GM21528 (cell line): ENCODE data around the gene CSRP3.

Experiments used
- ATAC-seq: cut with Tn5 transposase; IDR thresholded peaks from one replicate; pipeline ENCODE4 v1.9.1; 2021; ENCODE audit warnings: mild to moderate bottlenecking, moderate library complexity; ENCODE audit not compliant: unreplicated experiment, low FRiP score

The CSRP3 gene

DNA sequence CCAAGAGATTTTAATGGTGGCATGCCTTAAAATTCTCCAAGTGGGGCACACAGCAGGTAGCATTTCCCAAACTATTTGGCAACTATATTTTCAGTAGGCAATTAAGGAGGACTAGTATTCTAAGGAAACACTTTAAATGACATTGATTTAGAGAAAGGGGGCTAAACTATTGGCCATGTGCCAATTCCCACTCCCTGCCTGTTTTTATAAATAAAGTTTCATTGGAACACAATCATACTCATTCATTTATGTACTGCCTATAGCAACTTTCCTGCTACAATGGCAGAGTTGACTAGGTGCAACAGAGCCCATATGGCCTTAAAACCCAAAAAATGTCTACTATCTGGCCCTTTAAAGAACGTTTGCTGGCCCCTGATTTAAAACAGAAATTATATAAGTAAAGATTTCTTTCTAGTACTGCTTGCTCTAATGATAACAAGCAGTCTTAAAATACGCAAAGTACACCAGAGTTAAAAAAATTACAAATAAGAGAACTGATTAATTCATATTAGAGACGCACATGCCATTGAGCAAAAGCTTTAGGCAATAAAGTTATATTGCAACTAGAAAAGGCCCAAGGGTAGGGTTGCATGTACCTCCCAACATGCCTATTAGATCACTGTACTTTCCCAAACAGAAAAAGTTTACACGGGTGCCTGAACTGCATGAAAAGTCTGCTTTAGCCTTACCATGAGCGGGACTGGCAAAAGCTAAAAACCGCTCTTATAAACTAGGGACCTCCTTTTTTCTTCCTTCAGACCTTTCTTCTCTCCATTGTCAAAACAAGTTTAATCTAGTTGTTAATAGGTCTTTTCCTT, 24.8 kb upstream of the CSRP3 start:
- ATAC-seq: no peak

DNA sequence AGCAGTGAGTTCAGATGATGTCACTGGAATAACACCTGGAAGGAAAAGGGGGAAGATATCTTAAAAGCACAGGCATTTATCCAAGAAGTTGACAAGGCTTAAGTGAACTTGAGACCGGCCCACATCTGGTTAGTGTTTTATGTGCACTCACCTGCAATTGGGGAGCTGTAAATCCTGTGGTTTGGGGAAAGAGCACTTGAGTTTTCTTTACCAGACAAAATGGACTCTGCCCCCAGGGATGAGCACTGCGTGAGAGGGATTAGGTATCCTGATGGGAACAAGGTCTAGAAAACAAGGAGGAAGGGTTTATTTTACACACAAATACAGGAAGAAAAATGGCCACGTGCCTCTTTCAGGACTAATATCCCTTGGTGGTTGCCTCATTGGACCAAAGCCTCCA, 23.8 kb upstream of the CSRP3 start:
- ATAC-seq: no peak

DNA sequence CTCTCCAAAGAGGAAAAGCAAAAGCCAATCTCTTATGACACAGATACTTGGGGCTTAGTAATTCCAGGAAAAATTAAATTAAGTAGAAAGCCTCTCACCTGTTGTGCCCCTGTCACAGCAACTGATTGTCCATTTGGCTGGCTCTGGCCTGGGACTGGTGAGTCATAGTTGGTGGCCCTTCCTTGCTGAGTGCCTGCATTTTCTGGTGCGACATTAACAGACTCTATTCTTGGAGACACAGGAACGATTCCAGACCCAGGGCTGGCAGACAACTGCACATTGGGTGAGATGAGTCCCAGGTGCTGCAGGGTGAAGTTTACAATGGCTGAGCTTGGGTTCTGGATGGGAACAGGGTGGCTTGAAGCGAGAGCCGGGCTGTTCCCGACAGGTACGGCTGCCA, 23.3 kb upstream of the CSRP3 start:
- ATAC-seq: no peak

DNA sequence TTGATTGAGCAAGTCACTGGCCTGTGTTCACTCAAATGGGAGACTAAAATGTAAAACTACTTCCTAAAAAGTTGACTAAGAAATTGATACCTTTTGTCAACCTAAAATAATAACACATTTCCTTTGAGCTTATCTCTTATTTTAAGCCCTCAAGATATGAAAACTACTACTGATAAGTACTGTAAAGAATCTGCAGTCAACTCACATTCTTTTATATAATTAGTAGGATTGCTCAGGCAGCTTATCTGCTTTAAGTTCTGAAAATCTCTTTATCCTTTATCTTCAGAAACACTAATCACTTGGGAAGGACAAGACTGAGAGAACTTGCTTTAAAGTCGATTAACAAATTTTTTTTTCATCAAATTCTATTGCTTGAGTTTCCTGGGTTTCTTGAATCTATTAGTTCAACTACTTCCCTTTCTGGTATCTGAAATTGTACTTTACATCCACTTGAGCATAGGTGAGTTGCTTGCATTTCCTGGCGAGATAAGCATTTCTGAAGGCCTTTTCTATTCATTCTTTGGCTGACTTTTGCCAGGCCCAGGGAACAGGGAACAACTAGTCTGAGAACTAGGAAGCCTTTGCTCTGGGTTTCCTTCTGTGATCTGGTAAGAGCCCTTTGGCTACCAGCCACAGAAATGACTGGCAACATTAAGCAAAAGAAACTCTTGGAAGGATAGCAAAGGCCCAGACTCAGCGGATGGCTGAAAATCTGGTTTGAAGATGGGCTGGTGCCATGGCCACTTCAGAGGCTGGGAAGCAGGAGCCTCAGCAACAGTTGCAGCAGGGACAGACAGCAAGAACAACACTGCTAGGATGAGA, 19.3 kb upstream of the CSRP3 start:
- ATAC-seq: no peak

DNA sequence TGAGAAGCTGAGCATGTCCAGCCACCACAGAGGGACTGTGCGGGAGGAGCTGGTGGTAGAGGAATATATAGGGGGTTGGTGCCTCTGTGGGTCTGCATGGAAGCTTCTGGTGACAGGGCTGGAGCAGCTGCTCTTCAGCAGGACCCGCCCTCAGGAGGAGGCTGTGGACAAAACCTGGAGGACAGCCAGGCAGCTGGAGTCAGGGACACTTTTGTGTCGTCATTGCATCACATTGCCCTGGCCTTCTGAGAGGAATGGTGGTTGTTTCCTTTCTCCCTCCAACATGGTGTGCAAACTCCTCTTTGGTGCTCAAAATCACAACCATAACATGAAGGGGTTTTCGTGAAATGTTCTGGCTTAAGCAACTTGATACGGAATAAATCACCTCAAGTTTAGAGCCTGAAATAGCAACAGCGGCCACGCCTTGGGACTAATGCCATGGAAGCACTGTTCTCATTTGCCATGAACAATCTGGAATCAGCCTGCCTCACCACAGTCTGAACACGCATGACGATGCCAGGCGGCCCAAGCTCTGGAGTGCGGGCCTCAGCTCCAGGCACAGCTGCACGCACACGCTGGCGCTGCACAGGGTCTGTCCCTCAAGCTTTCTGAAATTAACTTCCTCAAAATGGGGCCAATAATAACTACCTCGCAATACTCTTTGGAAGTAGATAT, 17.1 kb upstream of the CSRP3 start:
- ATAC-seq: no peak

DNA sequence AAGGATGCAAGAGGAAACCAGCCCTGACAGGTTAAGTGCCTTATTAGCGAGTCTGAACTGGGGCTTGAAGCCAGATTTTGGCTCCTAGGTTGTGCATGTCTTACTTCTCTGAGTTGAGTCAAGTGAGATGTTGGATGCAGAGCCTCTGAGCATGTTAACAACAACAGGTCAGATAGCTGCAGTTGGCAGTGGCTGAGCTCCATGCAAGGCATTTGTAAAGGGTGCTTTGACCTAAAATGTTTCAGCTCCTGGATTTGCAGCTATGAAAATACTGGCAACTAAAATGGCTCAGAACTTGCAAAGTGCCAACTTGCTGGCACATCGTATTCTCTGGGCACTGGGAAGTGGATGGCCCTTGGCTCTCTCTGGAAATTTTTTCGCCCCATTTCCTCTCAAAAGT, 16.4 kb upstream of the CSRP3 start:
- no peak for ATAC-seq

DNA sequence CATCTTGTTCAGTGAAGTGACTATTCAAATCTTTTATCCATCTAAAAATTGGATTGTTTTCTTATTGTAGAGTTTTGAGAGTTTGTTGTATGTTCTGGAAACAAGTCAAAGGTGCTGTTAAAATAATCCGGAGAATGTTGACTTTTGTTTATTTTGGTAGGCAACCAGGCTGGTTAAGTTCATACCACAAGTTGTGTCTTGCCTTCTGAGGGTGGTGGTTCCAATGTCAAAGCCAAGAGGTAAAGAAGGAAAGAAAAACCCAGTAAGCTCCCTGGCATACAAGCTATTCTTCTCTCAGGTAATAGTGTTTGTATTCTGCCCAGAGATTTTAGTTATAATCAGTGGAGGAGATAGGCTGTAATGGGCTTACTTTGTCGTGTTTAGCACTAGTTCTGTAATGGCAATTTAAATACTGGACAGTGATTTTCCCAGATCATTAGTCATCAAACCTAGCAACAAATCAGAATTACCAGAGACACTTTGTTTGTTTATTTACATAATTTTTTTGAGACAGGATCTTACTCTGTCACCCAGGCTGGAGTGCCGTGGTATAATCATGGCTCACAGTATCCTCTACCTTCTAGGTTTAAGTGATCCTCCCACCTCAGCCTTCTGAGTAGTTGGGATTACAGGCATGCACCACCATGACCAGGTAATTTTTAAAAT, 15.1 kb upstream of the CSRP3 start:
- no peak for ATAC-seq

DNA sequence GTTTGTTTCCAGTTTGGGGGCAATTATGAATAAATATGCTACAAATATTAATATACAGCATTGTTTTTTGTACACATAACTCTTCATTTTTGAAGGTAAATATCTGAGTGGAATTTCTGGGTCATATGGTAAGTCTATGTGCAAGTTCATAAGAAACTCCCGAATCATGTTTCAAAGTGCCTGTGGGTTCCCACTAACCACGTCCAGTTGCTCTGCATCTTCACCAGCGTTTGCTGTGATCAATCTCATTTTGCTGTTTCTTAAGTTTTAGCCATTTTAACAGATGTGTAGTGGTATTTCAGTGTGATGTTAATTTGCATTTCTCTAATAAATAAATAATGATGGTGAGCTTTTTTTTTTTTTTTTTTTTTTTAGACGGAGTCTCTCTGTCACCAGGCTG, 14.2 kb upstream of the CSRP3 start:
- no peak for ATAC-seq

DNA sequence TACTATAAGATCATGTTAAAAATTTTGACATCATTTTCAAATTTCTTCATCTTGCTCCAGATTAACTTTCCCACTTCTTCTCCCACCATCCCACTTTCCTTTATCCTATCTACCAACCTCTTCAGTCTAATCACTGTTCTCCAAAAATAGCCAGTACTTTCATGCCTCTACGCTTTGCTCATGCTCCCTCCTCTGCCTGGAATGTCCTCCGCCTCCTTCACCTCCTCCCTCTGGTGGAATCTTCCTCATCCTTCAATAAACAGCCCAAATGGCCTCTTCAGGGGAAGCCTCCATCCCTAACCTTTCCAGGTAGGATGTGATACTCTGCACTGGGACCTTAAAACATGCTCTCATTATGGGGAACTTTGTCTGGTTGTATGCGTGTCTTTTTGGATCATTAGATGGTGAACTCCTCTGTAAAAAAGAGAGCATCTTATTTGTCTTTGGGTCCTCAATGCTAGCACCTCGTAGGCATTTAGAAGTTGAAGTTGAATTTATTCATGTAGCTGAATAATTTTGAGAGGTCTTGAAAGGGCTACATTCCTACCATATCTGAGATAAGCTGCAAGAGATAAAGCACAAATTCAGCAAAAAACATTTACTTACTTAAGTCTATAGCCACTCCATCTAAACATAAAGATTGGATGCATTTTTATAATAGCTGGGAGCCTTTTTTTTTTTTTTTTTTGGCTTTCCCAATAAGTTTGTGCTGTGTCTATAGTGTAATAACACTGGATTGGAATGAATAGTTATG, 8.0 kb upstream of the CSRP3 start:
- ATAC-seq: no peak

DNA sequence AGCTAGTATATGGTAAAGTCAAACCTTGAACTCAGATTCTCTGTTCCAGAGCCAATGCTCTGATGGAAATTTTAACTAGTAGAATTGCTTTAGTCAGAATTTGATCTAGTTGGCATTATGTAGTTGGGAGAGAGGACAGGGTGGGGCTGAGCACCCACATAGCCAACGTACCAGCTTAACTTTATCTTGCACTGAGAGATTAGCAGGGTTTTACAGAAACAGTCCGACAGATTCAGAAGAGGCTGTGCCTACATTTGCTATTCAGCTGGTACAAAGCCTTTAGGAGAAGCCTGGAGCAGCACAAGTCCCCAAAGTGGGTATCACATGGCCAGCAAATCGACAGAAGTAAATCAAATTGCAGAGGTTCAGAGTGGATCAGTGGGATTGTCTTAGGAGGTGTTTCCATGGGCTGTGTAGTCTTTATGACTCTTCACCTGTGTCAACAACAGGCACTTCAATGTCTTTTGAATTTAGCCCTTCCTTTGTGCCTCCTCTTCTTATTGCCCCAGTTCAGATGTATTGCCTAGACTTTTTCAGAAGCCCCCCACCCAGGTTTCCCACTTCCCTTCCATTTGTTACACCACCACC, 7.3 kb upstream of the CSRP3 start:
- ATAC-seq: no peak

DNA sequence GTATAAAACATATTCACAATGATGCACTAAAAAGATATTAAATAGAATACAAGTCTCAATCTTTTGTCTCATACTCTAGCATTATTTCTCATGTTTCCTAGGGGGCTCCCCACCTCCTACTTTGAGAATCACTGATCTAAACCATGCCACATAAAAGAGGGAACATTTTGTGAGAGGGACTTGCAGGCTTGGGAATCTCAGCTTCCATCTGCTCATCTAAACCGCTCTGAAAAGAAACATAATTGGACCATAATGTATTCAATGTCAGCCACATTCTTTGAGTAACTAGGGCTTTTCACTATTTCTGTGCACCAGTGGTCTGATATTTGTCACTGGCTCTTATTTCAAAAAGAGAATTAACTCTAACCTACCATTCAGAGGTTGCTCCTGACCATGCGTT, 6.4 kb upstream of the CSRP3 start:
- ATAC-seq: no peak

DNA sequence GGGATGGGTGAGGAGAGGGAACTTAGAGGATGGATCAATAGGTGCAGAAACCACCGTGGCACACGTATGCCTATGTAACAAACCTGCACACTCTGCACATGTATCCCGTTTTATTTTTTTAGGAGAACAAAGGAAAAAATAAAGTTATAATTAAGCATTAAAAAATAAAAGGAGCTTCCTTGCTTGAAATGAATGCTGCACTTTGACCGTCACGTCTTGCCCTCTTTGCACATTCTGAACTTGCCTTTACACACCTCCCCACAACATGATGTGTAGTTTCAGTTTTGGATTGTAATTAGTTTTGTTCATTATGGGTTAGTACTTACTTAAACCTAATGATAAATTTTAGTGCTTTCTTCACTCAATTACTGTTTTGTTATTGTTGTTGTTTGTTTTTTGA, 3.1 kb upstream of the CSRP3 start:
- no peak for ATAC-seq

DNA sequence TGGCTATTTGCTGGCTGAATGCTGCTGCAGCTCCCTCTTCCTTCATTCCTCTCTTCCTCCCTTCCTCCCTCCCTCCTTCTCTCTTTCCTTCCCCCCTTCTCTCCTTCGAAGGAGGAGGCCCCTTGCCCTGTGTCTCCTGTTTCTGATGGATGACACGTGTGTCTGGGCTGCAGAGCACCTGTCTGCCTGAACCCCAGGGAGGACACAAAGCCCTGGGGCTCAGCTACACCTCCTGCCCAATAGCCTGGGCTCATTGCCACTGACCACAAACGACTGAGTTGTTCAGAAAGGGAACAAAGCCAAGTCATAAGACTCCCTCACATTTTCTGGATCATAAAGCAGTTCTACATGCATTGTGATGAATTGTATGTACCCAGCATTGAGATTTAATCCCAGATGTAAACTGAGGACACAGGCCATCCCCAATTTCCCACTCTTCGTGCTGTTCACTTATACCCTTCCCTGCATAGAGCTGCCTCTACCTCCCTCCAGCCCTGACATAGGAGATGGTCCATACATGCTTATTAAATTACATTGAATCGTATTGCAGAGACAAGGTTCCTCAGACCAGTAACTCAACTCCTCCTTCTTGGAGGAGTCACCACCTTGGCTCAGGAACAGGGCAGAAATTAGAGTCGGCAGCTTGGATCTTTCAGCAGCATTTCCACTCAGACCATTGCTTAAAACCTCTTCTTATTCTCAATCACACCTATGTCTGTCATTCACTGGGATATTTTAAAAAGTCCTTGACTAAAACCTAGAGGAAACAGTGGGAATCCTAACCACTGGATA, 1.2 kb downstream of the CSRP3 start:
- no peak for ATAC-seq

DNA sequence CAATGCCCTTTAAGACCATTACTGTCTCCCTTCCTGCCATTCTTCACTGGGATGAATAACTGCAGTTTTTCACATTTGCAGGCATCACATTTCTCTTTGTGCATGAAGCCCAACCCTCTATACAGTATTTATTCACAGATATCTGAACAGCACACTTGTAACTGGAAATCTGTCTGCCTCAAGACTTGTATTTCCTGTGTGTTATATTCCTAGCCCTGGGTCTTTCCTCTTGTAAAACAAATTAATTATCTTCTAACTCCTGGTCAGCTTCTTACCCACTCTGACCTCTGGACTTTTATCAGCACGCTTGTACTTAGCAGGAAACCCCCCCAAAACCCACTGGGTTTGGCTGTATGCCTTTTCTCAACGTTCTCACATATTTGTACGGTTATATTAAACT, 2.0 kb downstream of the CSRP3 start:
- ATAC-seq: no peak

DNA sequence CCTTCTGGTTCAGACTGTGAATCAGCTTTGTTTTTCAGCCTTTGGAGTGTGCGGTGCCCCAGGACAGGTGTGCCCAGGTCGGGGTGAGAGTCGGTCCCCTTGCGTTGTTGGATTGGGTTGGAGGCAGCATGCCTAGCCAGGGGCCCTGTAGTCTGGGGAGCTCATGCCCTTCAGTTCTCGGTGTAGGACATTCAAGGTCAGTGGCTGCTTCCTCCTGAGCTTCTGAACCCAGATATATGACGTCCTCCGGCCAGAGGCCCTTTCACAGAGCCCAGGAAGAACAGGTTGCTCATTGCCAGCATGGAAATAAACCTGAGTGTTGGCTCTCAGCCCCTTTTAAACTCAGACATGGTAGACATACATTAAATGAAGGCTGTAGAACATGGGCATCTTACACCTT, 2.7 kb downstream of the CSRP3 start:
- no peak for ATAC-seq

DNA sequence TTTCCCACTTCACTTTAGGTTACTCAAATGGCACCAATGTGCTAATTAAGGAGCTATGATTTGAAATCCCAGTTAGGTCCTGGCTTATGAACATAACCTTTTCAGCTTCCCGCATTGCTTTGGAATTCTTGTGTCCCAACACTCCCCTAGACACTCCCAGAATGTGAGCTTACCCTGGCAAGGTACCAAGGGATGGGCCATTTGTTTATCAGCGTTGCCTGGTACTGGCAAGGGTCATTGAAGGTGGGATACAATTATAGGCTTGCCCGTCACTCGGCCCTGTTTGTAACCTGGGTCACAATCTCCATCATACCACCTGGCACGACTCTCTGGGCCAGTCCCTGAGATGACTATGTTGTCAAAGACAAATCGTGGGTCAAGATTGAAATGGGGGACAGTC, 5.4 kb downstream of the CSRP3 start:
- ATAC-seq: no peak

DNA sequence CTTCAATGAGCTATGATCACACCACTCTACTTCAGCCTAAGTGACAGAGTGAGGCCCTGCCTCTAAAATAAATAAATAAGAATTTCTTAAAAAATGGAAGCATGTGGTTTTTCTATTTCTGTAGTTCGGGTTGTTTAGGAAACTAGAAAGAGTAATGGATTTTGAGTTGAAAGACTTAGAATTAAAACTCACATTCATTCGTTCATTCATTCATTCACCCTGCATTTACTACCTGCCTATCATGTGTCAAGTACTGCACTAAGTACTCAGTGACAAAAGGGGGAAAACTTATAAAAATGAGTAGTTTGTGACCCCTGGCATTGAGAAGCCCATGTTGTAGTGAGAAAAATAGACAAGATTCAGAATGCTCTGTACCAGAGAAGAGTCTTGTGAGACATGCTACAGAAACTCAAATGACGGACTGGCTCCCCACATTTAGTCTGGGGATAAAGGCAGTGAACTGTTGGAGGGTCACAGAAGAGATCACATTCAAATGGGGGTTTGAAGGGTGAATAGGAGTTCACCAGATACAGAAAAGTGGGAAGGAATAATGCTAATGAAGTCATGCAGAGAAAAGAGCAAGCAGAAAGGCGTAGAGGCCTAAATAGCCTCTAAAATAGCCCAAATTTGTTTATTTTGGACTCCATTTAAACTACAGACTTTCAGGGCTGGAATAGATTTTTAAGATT, 7.0 kb downstream of the CSRP3 start:
- no peak for ATAC-seq

DNA sequence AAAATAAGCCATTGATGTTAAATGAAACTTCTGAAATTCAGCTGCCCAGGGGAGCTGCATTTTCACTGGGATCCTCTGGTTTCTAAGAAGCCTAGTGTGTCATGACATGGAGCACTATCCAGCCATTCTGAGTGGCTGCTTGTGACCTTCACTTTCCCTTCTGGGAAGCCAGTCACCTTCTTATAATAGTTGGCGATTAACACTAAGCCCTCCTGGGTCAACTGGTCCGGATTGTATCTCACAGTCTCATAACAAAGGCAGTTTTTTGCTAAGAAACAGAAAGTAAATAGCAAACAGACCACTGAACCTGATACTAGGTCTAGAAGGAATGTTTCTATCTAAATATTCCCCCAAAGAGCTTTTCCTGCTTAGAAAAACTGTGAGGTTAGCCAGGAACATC, 7.9 kb downstream of the CSRP3 start:
- no peak for ATAC-seq
